Fibroblast of skin of left quadriceps (primary cell): ENCODE measurements around the gene NAV2.

Source experiments
- DNase-seq, 2 experiments: peaks; one replicate each; pipeline ENCODE4 v3.0.0-alpha.2; 2013; ENCODE audit warnings: low read depth in 2 of 2

NAV2 gene

GRCh38 chr11:20020716-20021115 lies 308.1 kb downstream of the NAV2 start:
- DNase-seq: no peak

- DNase-seq: no peak
Observed at GRCh38 chr11:20021212-20021611, 308.6 kb downstream of the NAV2 start.

GRCh38 chr11:20021771-20022362 lies 309.2 kb downstream of the NAV2 start:
- DNase-seq: no peak

- peak in 1 of 2 experiments; percentile 23 for DNase-seq
Observed at GRCh38 chr11:20022363-20023081, 309.9 kb downstream of the NAV2 start.

- no peak for DNase-seq
Observed at GRCh38 chr11:20023082-20023426, 310.4 kb downstream of the NAV2 start.

- no peak for DNase-seq
Observed at GRCh38 chr11:20024172-20024935, 311.7 kb downstream of the NAV2 start.

GRCh38 chr11:20025332-20025840 lies 312.7 kb downstream of the NAV2 start:
- DNase-seq: no peak

- DNase-seq: no peak
Observed at GRCh38 chr11:20026629-20027555, 314.3 kb downstream of the NAV2 start.

- no peak for DNase-seq
Observed at GRCh38 chr11:20027556-20028013, 314.9 kb downstream of the NAV2 start.

- DNase-seq: no peak
Observed at GRCh38 chr11:20029193-20029592, 316.6 kb downstream of the NAV2 start.

GRCh38 chr11:20030472-20030871 lies 317.8 kb downstream of the NAV2 start:
- DNase-seq: no peak

GRCh38 chr11:20031155-20032001 lies 318.7 kb downstream of the NAV2 start:
- peak; percentile 76 to 78 for DNase-seq

GRCh38 chr11:20032127-20032526 lies 319.5 kb downstream of the NAV2 start:
- DNase-seq: no peak

GRCh38 chr11:20032577-20033260 lies 320.1 kb downstream of the NAV2 start:
- no peak for DNase-seq

GRCh38 chr11:20033806-20034205 lies 321.2 kb downstream of the NAV2 start:
- no peak for DNase-seq

GRCh38 chr11:20034941-20035340 lies 322.3 kb downstream of the NAV2 start:
- no peak for DNase-seq

- no peak for DNase-seq
Observed at GRCh38 chr11:20035375-20035700, 322.7 kb downstream of the NAV2 start.

GRCh38 chr11:20035701-20036601 lies 323.3 kb downstream of the NAV2 start:
- DNase-seq: peak; percentile 75 to 81
